Mesothelial cell of epicardium (in vitro differentiated cells): Measurements from ENCODE around the gene FAT1. TPM values are rescaled to one million over a fixed set of nuclear protein-coding genes. Genes with fewer than 3 reads are reported as not detected.

ENCODE experiments used
- DNase-seq, 2 experiments: peaks; one replicate each; pipeline ENCODE4 v3.0.0; 2021; ENCODE audit warnings: low spot score in 2 of 2; ENCODE audit not compliant: unreplicated experiment in 2 of 2
- H3K27ac Mint-ChIP-seq: 2 replicates; pipeline ENCODE4 v1.8.0; 2021; ENCODE audit warnings: mixed read lengths
- H3K27me3 Mint-ChIP-seq: 2 replicates; pipeline ENCODE4 v1.8.0; 2021; ENCODE audit warnings: low read depth, mixed read lengths
- H3K36me3 Mint-ChIP-seq: 2 replicates; pipeline ENCODE4 v1.8.0; 2021; ENCODE audit warnings: mixed read lengths
- H3K4me1 Mint-ChIP-seq: 2 replicates; pipeline ENCODE4 v1.8.0; 2021; ENCODE audit warnings: mixed read lengths
- H3K4me3 Mint-ChIP-seq: 2 replicates; pipeline ENCODE4 v1.8.0; 2021; ENCODE audit warnings: mild to moderate bottlenecking, moderate library complexity, mixed read lengths
- H3K9me3 Mint-ChIP-seq: 2 replicates; pipeline ENCODE4 v1.8.0; 2021; ENCODE audit warnings: mixed read lengths
- CTCF ChIP-seq: fragments of 200-600 bp; sonication (generic); IDR thresholded peaks from one replicate; pipeline ENCODE4 v1.5.0; 2021; ENCODE audit warnings: antibody characterized with exemption; ENCODE audit not compliant: unreplicated experiment
- total RNA-seq: library from RNA; stranded (reverse); gene quantifications from 3 replicates; pipeline ENCODE4 v1.2.1, GENCODE V29; 2021

FAT1 gene
- total RNA-seq, 1 donor from 2014 or later, result 224 TPM

GRCh38 chr4:186653969-186654368 is 69.7 kb downstream of the FAT1 start:
- TF ChIP-seq CTCF, result no peak
- DNase-seq, result no peak
- Mint-ChIP-seq H3K36me3 (peaks cover 16% of the 10 kb centered on the region), H3K27me3 (no peaks in the 10 kb centered on the region), H3K9me3 (no peaks in the 10 kb centered on the region), H3K4me3 (no peak overlapping the region), H3K27ac (peak overlapping the region; percentile 36), H3K4me1 (peaks cover 25% of the 10 kb centered on the region)

GRCh38 chr4:186651624-186652023 is 72.0 kb downstream of the FAT1 start:
- Mint-ChIP-seq H3K4me1 (peaks cover 18% of the 10 kb centered on the region), H3K27ac (peak overlapping the region; percentile 12), H3K9me3 (no peaks in the 10 kb centered on the region), H3K36me3 (peaks cover 17% of the 10 kb centered on the region), H3K27me3 (no peaks in the 10 kb centered on the region), H3K4me3 (peak overlapping the region; percentile 20)
- no peak for TF ChIP-seq CTCF
- DNase-seq, result no peak

GRCh38 chr4:186651181-186651603 is 72.5 kb downstream of the FAT1 start:
- Mint-ChIP-seq H3K27ac (peak overlapping the region; percentile 12), H3K4me3 (no peak overlapping the region), H3K4me1 (peaks cover 18% of the 10 kb centered on the region), H3K36me3 (peaks cover 18% of the 10 kb centered on the region), H3K27me3 (no peaks in the 10 kb centered on the region), H3K9me3 (no peaks in the 10 kb centered on the region)
- TF ChIP-seq CTCF, result no peak
- no peak for DNase-seq

- Mint-ChIP-seq H3K4me1 (peaks cover 18% of the 10 kb centered on the region), H3K9me3 (no peaks in the 10 kb centered on the region), H3K27ac (no peak overlapping the region), H3K36me3 (peaks cover 22% of the 10 kb centered on the region), H3K4me3 (no peak overlapping the region), H3K27me3 (no peaks in the 10 kb centered on the region)
- no peak for TF ChIP-seq CTCF
- no peak for DNase-seq
These were observed 73.1 kb downstream of the FAT1 start for GRCh38 chr4:186650401-186651180.

GRCh38 chr4:186647821-186648220 is 75.8 kb downstream of the FAT1 start:
- TF ChIP-seq CTCF, result no peak
- no peak for DNase-seq
- H3K9me3 Mint-ChIP-seq, result no peaks in the 10 kb centered on the region
- H3K27ac Mint-ChIP-seq, result no peak overlapping the region
- peaks cover 27% of the 10 kb centered on the region for H3K4me1 Mint-ChIP-seq
- H3K36me3 Mint-ChIP-seq, result peaks cover 18% of the 10 kb centered on the region
- H3K27me3 Mint-ChIP-seq, result no peaks in the 10 kb centered on the region
- no peak overlapping the region for H3K4me3 Mint-ChIP-seq
